Erythroblast (primary cell): ENCODE results near the gene NTSR1.
A peak's percentile ranks its signal among the peaks of the same experiment; 100 is the strongest.

Source experiments
- DNase-seq, 2 experiments: peaks; one replicate each; lab custom pipeline; 2025; lab: John Stamatoyannopoulos, UW
- GATA1 ChIP-seq: IDR thresholded peaks from 2 replicates; pipeline ENCODE4 v1.6.1; 2011; ENCODE audit warnings: low read depth, mild to moderate bottlenecking, control low read depth, low read length, moderate library complexity
- POLR2A ChIP-seq: IDR thresholded peaks from 2 replicates; pipeline ENCODE4 v1.6.1; 2011; ENCODE audit warnings: mild to moderate bottlenecking, low read length

NTSR1 gene

DNA sequence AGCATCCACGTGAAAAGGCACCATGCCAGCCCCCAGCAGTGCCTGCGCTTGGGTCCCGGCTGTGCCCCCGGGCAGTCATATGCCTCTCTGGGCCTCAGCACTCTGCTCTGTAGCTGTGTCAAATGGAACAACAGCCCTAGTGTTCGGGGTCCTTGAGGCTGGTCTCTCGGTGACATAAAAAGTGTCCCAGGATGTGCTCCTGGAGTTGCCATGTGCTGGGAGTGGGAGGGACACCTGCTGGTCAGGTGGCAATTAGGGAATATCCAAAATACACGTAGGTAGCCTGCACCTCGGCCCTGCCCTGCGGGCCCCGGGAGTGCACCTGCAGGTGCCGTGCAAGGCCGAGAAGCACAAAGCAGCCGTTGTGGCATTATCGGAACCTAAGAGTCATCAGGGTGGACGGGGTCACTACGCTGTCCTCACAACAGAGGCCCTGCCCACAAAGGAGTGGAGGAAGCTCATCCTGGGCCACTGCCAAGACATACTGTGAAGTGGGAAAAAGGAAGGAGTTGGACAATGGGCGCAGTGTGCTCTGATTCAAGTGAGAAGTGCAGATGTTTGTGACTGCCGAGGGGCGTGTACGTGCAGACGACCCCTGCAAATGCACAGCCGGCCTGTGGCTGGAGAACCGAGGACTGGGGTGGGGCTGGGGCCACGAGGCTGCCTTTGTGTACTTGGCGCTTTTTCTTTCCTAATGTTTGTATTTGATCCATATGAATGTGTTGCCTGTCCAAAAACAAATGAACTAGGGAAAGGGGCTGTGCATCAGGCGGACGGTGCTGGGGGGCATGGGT is 41.7 kb upstream of the NTSR1 start:
- no peak for DNase-seq
- TF ChIP-seq GATA1 (no peak), POLR2A (no peak)

DNA sequence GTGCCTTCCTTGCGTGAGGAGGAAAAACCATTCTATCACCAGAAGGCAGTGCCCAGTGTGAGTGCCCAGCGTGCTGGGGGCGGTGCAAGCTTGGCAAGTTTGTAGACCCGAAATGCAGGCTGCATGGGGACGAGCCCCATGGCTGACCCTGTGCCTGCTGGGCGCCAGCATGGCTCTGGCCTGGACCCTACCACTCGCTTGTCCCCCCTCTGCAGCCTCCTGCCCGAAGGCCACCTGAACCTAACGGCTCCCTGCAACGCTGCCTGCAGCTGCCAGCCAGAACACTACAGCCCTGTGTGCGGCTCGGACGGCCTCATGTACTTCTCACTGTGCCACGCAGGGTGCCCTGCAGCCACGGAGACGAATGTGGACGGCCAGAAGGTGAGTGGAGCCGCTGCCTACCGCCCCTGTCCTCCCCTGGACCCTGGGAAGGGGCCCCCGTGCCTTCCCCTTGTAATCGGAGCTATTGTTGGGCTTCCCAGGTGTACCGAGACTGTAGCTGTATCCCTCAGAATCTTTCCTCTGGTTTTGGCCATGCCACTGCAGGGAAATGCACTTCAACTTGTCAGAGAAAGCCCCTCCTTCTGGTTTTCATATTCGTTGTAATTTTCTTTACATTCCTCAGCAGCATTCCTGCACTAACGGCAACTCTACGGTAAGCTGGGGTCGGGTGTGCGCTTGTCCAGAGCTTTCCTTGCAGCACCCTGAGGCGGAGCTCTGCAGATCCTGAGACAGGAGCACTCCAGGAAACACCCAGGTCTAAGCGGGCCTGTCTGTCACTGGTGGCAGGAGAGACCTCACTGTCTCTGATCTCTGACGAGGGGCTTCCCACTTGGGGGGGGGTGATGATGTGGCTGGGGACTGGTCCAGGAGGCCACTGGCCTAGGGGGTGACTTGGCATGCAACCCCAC is 40.9 kb upstream of the NTSR1 start:
- TF ChIP-seq GATA1 (no peak), POLR2A (no peak)
- DNase-seq: no peak

DNA sequence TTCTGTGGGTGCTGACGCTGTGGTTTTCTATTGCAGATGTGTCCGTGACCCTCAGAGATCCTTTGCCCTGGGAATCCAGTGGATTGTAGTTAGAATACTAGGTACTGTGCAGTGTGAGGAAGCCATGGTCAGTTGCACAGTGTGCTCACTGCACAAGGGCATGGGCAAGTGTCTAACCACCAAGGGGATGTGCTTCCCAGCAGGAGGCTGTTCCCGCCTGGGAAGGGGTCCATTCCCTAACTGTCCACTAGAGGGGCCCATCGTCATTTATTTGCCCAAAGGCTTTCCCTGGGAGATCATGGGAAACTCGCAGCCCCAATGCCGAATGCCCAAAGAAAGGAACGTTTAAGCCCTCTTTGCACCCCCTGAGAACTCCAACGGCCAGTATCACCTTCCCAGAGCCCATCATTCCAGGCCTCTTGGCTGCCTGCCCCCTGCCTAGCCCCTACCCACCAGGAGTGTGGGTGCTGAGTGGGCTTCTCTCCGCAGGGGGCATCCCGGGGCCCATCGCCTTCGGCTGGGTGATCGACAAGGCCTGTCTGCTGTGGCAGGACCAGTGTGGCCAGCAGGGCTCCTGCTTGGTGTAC is 40.1 kb upstream of the NTSR1 start:
- TF ChIP-seq GATA1 (no peak), POLR2A (no peak)
- peak; percentile 24 to 58 for DNase-seq

DNA sequence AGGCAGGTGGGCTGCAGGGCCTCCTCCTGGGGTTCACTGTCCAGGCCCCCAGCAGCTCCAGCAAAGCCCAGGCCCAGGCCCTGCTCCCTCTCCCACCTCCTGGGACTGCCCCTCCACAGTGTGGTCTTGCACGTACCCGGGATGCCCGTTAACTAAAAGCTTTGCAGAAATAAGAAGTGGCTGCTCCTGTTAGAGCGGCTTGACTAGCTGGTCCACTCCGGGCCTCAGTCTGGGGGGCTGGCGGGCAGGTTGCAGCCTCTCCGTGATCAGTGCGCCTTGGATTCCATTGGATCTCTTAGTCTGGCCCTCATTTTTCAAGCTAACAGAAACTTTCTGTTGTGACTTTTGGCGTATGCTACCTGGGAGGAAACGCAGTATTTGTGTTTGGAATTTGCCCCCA is 39.4 kb upstream of the NTSR1 start:
- DNase-seq: no peak
- TF ChIP-seq GATA1 (no peak), POLR2A (no peak)

- no peak for DNase-seq
- TF ChIP-seq GATA1 (no peak), POLR2A (no peak)
These were observed 38.5 kb upstream of the NTSR1 start for GRCh38 chr20:62670156-62670555.

- TF ChIP-seq GATA1 (no peak), POLR2A (no peak)
- DNase-seq: no peak
These were observed 37.6 kb upstream of the NTSR1 start for GRCh38 chr20:62670998-62671397.

DNA sequence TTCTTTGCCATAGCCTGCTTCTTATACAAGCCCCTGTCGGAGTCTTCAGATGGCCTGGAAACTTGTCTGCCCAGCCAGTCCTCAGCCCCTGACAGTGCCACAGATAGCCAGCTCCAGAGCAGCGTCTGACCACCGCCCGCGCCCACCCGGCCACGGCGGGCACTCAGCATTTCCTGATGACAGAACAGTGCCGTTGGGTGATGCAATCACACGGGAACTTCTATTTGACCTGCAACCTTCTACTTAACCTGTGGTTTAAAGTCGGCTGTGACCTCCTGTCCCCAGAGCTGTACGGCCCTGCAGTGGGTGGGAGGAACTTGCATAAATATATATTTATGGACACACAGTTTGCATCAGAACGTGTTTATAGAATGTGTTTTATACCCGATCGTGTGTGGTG is 36.9 kb upstream of the NTSR1 start:
- no peak for DNase-seq
- TF ChIP-seq POLR2A (no peak), GATA1 (no peak)

DNA sequence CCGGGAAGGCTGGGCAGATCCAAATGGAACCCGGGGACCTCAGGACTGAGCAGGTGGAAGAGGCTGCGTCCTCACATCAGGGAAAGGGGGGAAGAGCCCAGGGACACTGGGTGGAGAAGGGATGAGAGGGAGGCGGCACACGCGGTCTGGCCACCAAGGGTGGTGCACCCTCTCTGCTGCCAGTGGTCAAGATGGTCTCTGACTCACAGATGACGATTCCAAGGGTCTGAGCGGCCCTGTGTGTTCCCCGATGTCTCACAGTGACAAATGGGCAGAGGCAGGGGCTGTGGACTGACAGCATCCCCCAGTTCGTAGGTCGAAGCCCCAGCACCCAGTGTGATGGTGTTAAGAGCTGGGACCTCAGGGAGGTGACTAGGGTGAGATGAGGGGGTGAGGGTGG is 34.3 kb upstream of the NTSR1 start:
- TF ChIP-seq POLR2A (no peak), GATA1 (no peak)
- no peak for DNase-seq

- TF ChIP-seq GATA1: no peak
- no peak for TF ChIP-seq POLR2A
- DNase-seq: no peak
These were observed 33.3 kb upstream of the NTSR1 start for GRCh38 chr20:62675156-62675876.

DNA sequence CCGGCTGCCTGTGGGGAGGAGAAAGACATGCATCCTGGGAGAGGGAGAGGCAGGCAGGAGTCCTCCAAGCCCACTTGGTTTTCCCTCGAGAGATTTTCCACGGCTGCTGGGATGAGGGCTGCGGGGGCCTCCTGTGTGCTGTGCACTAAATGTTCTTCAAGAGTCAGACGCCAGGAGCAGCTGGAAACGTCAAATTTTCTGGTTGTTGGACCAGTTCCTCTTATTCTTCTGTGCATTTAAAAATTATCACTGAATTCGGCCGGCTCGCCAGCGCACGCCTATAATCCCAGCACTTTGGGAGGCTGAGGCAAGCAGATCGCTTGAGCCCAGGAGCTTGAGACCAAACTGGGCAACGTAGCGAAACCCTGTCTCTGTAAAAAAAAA is 32.8 kb upstream of the NTSR1 start:
- DNase-seq: no peak
- TF ChIP-seq GATA1 (no peak), POLR2A (no peak)

- TF ChIP-seq GATA1: no peak
- no peak for TF ChIP-seq POLR2A
- no peak for DNase-seq
These were observed 31.7 kb upstream of the NTSR1 start for GRCh38 chr20:62676976-62677375.

GRCh38 chr20:62677678-62678077 is 31.0 kb upstream of the NTSR1 start:
- TF ChIP-seq GATA1 (no peak), POLR2A (no peak)
- DNase-seq: no peak

DNA sequence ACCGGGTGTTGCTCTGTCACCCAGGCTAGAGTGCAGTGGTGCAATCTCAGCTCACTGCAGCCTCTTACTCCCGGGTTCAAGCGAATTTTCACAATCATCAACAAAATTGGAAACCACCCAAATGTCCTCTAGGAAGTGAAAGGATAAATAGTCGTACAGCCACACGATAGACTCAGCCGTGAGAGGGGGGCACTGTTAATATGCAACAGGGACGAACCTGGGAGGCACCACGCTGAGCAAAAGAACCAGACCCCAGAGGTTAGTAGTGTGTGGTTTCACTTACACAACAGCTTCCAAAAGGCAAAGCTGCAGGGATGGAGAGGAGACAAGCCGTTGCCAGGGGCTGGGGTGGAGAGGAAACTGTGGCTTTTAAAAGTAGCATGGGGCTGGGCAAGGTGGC is 30.1 kb upstream of the NTSR1 start:
- DNase-seq: no peak
- TF ChIP-seq POLR2A: no peak
